ENCODE results near the gene IER5L.
A peak's percentile ranks its signal among the peaks of the same experiment; 100 is the strongest.

Gene IER5L

GRCh38 chr9:129160712-129161533, 17.1 kb downstream of the IER5L start:
- DNase-seq = no peak

GRCh38 chr9:129156163-129156562, 21.9 kb downstream of the IER5L start:
- DNase-seq = no peak

GRCh38 chr9:129154866-129155477, 23.1 kb downstream of the IER5L start:
- DNase-seq = no peak

GRCh38 chr9:129151469-129151868, 26.6 kb downstream of the IER5L start:
- no peak for DNase-seq

- DNase-seq = no peak
These were observed 27.3 kb downstream of the IER5L start for GRCh38 chr9:129150672-129151211.

GRCh38 chr9:129150122-129150521, 27.9 kb downstream of the IER5L start:
- no peak for DNase-seq

- no peak for DNase-seq
These were observed 28.6 kb downstream of the IER5L start for GRCh38 chr9:129149442-129149841.

- DNase-seq = no peak
These were observed 29.4 kb downstream of the IER5L start for GRCh38 chr9:129148463-129149204.

GRCh38 chr9:129146441-129146941, 31.6 kb downstream of the IER5L start:
- no peak for DNase-seq

- DNase-seq = no peak
These were observed 32.2 kb downstream of the IER5L start for GRCh38 chr9:129145841-129146292.

- no peak for DNase-seq
These were observed 32.7 kb downstream of the IER5L start for GRCh38 chr9:129145316-129145715.

- no peak for DNase-seq
These were observed 34.8 kb downstream of the IER5L start for GRCh38 chr9:129143031-129143927.

- no peak for DNase-seq
These were observed 35.7 kb downstream of the IER5L start for GRCh38 chr9:129142138-129142935.

GRCh38 chr9:129141066-129142041, 36.7 kb downstream of the IER5L start:
- no peak for DNase-seq

- no peak for DNase-seq
These were observed 37.5 kb downstream of the IER5L start for GRCh38 chr9:129140397-129141065.

- DNase-seq = no peak
These were observed 38.1 kb downstream of the IER5L start for GRCh38 chr9:129139993-129140396.

- DNase-seq = peak; percentile 53
These were observed 38.6 kb downstream of the IER5L start for GRCh38 chr9:129139233-129139992.

GRCh38 chr9:129138476-129139232, 39.4 kb downstream of the IER5L start:
- no peak for DNase-seq

Data from NCI-H748 treated with DMSO at 0.1 percent for 48 hours (cell line).